IMR-90 (cell line): ENCODE results near the gene SLC4A1. TPM values are rescaled to one million over a fixed set of nuclear protein-coding genes. Genes with fewer than 3 reads are reported as not detected.

Source experiments
- FOS ChIP-seq: fragments of 150-350 bp; IDR thresholded peaks from 2 replicates; pipeline ENCODE4 v1.6.1; 2016; ENCODE audit warnings: low read depth, low read length
- microRNA-seq, 2 experiments: library from miRNA; stranded (forward) in 1 of 2; unstranded in 1 of 2; fragments of 10-50 nt in 1 of 2; fragments of <30 nt in 1 of 2; gene quantifications in 1 of 2; microRNA quantifications in 1 of 2; one replicate each; pipeline versions ENCODE3 to v1.1.0; 2013 to 2020; ENCODE audit not compliant: insufficient read depth in 1 of 2, insufficient read length in 1 of 2, unreplicated experiment in 1 of 2
- polyA plus RNA-seq, 3 experiments: library from polyadenylated mRNA; depleted of rRNA; stranded (reverse); fragments of >200 nt; gene quantifications; 2 replicates each; pipeline ENCODE4 v1.2.3, GENCODE V29; 2012; ENCODE audit warnings: low replicate concordance in 1 of 3
- small RNA-seq, 5 experiments: library from RNA; depleted of rRNA; stranded (forward); fragments of <200 nt; gene quantifications; one replicate each; pipeline ENCODE3, GENCODE V24; 2012
- total RNA-seq: library from RNA; depleted of rRNA; stranded (reverse); fragments of >200 nt; gene quantifications from 2 replicates; pipeline ENCODE4 v1.2.3, GENCODE V29; 2012; rRNA removed
- TF ChIP-seq, protein P1 (sequence below): fragments of 150-350 bp; IDR thresholded peaks from 2 replicates; pipeline ENCODE4 v1.6.1; 2016; ENCODE audit warnings: low read depth, mild to moderate bottlenecking, low read length, moderate library complexity, borderline replicate concordance

The SLC4A1 gene
- total and polyA plus RNA-seq, 2 of the 4 experiments (the other 2 are of a cell fraction), result not detected

DNA sequence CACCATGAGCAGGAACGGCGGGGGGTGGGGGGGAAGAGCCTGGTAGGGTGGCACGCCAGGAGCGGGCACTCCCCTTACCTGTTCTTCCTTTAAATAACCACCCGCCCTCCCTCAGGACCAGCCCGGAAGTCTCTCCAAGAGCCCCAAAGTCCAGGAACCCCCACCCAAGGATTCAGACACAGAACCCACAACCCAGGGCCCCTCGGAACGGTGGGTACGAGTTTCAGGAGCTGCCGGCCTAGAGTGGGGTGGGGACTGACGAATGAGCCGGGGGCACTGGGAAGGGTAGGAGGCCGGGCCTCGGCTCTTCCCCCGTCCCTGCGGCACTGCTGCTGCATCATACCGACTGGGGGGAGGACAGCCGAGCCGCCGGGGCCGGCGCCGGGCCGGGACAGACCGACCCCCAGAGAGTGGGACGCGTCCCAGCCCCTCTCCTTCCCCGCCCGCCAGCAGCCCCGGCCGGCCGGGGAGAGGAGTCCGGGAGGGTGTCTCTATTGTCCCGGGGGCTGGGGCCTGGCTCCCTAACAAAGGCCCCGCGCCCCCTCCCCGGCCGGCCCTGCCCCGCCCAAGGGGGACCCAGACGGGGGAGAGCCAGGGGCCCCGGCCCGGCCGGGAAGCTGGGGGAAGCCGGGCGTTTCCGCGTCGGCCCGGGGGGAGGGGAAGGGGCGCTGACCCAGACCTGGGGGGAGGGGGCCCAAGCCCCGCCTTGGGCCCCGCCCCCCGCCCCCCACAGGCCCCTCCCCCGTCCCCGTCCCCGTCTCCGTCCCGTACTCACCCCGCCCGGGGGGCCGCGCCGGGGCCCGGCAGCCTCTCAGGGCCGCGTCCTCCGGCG, 69.0 kb downstream of the SLC4A1 start (continued):
- TF ChIP-seq, protein P1, sequence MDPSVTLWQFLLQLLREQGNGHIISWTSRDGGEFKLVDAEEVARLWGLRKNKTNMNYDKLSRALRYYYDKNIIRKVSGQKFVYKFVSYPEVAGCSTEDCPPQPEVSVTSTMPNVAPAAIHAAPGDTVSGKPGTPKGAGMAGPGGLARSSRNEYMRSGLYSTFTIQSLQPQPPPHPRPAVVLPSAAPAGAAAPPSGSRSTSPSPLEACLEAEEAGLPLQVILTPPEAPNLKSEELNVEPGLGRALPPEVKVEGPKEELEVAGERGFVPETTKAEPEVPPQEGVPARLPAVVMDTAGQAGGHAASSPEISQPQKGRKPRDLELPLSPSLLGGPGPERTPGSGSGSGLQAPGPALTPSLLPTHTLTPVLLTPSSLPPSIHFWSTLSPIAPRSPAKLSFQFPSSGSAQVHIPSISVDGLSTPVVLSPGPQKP, result no peak
- TF ChIP-seq FOS, result no peak

Small RNA genes within 50 kb of the gene (microRNA-seq; reads per million reads assigned to microRNA genes)
- gene MIR6782 (ENCODE audit: insufficient read depth in 1 of 2, insufficient read length in 1 of 2, unreplicated experiment in 1 of 2), result 0 reads per million in 2 experiments
- gene RF00012 (ENCODE audit: insufficient read depth, insufficient read length), result not detected
- gene RN7SL507P (ENCODE audit: insufficient read depth, insufficient read length), result not detected
- not detected for gene RNU6-453P (ENCODE audit: insufficient read depth, insufficient read length)

Small RNA genes within 50 kb of the gene (small RNA-seq; reads per million reads assigned to genes)
- 0 to 0.24 (median 0) reads per million in 5 experiments for gene MIR6782
- 0 to 0.04 (median 0) reads per million in 5 experiments for gene RF00012
- gene RN7SL507P, result 0 reads per million in 5 experiments
- gene RNU6-453P, result 0 to 7.2 (median 0.16) reads per million in 5 experiments

Other genes with a start within 250 kb of the SLC4A1 start
- 41.0 and 50.3 TPM in 2 replicates for gene LSM12, start 201.5 kb downstream of the SLC4A1 start, total RNA-seq
- gene LSM12, start 201.5 kb downstream of the SLC4A1 start, polyA plus RNA-seq (2012; rRNA removed), result 37.6 and 38.0 TPM in 2 replicates
- gene G6PC3, start 197.4 kb downstream of the SLC4A1 start, total RNA-seq, result 19.4 and 20.4 TPM in 2 replicates
- gene G6PC3, start 197.4 kb downstream of the SLC4A1 start, polyA plus RNA-seq (2012; rRNA removed), result 107 and 127 TPM in 2 replicates
- gene HDAC5, start 144.5 kb downstream of the SLC4A1 start, total RNA-seq, result 61.3 and 71.4 TPM in 2 replicates
- 47.0 and 50.0 TPM in 2 replicates for gene HDAC5, start 144.5 kb downstream of the SLC4A1 start, polyA plus RNA-seq (2012; rRNA removed)
- gene HROB, start 126.2 kb downstream of the SLC4A1 start, total RNA-seq, result 2.8 and 3.2 TPM in 2 replicates
- 4.0 and 4.4 TPM in 2 replicates for gene HROB, start 126.2 kb downstream of the SLC4A1 start, polyA plus RNA-seq (2012; rRNA removed)
- not detected in 2 replicates for gene ASB16, start 97.4 kb downstream of the SLC4A1 start, total RNA-seq
- 0.05 and 0.06 TPM in 2 replicates for gene ASB16, start 97.4 kb downstream of the SLC4A1 start, polyA plus RNA-seq (2012; rRNA removed)
- 16.5 and 17.8 TPM in 2 replicates for gene TMUB2, start 81.2 kb downstream of the SLC4A1 start, total RNA-seq
- gene TMUB2, start 81.2 kb downstream of the SLC4A1 start, polyA plus RNA-seq (2012; rRNA removed), result 42.5 and 43.6 TPM in 2 replicates
- gene ATXN7L3, start 68.3 kb downstream of the SLC4A1 start, total RNA-seq, result 17.2 and 17.5 TPM in 2 replicates
- 38.3 and 40.9 TPM in 2 replicates for gene ATXN7L3, start 68.3 kb downstream of the SLC4A1 start, polyA plus RNA-seq (2012; rRNA removed)
- 42.1 and 49.4 TPM in 2 replicates for gene UBTF, start 48.5 kb downstream of the SLC4A1 start, total RNA-seq
- gene UBTF, start 48.5 kb downstream of the SLC4A1 start, polyA plus RNA-seq (2012; rRNA removed), result 25.6 and 29.7 TPM in 2 replicates
- under 0.01 TPM in 2 replicates for gene RUNDC3A, start 40.5 kb upstream of the SLC4A1 start, total RNA-seq
- 0.07 and 0.34 TPM in 2 replicates for gene RUNDC3A, start 40.5 kb upstream of the SLC4A1 start, polyA plus RNA-seq (2012; rRNA removed)
- gene SLC25A39, start 56.7 kb upstream of the SLC4A1 start, total RNA-seq, result 49.1 and 49.2 TPM in 2 replicates
- gene SLC25A39, start 56.7 kb upstream of the SLC4A1 start, polyA plus RNA-seq (2012; rRNA removed), result 99.7 and 119 TPM in 2 replicates
- gene GRN, start 77.2 kb upstream of the SLC4A1 start, total RNA-seq, result 38.9 and 39.2 TPM in 2 replicates
- gene GRN, start 77.2 kb upstream of the SLC4A1 start, polyA plus RNA-seq (2012; rRNA removed), result 494 and 588 TPM in 2 replicates
- 3.1 and 3.2 TPM in 2 replicates for gene FAM171A2, start 95.7 kb upstream of the SLC4A1 start, total RNA-seq
- 5.9 and 8.1 TPM in 2 replicates for gene FAM171A2, start 95.7 kb upstream of the SLC4A1 start, polyA plus RNA-seq (2012; rRNA removed)
- gene ITGA2B, start 121.5 kb upstream of the SLC4A1 start, total RNA-seq, result under 0.01 TPM in 2 replicates
- 0.22 and 0.26 TPM in 2 replicates for gene ITGA2B, start 121.5 kb upstream of the SLC4A1 start, polyA plus RNA-seq (2012; rRNA removed)
- gene GPATCH8, start 235.3 kb upstream of the SLC4A1 start, total RNA-seq, result 8.8 and 13.3 TPM in 2 replicates
- gene GPATCH8, start 235.3 kb upstream of the SLC4A1 start, polyA plus RNA-seq (2012; rRNA removed), result 13.2 and 13.4 TPM in 2 replicates